HCT116 (cell line): ENCODE data around the gene HIRA. TPM values are rescaled to one million over a fixed set of nuclear protein-coding genes. Genes with fewer than 3 reads are reported as not detected.

Experiments
- ATAC-seq: fragments of 200-7000 bp; cut with Tn5 transposase; 2 replicates; pipeline ENCODE4 v1.9.1; 2020; ENCODE audit warnings: mild to moderate bottlenecking, moderate library complexity
- BruUV-seq: library from RNA; stranded (reverse); fragments of 400-500 nt; replicated peaks from 2 replicates; lab custom pipeline; 2021; lab: Mats Ljungman, UMichigan
- CTCF ChIA-PET: fragments of 300-600 bp; sonication (Branson Sonifier 250); formaldehyde crosslinking; loops from one replicate; lab custom pipeline; 2021; ENCODE audit warnings: antibody characterized with exemption; lab: Charles Lee
- POLR2A ChIA-PET: fragments of 300-600, 350-600 bp; sonication (Branson Sonifier 250); formaldehyde crosslinking; loops from one replicate; lab custom pipeline; 2021; ENCODE audit warnings: antibody characterized with exemption; lab: Charles Lee
- RAD21 ChIA-PET, 2 experiments: fragments of 300-600 bp; sonication (Branson Sonifier 250); formaldehyde crosslinking; loops; one replicate each; lab custom pipeline; 2023; ENCODE audit warnings: low total read pairs in 2 of 2; ENCODE audit not compliant: uncharacterized antibody in 2 of 2, unreplicated experiment in 2 of 2, low non-redundant PET in 1 of 2; lab: Charles Lee
- DNase-seq: peaks from one replicate; pipeline ENCODE4 v3.0.0-alpha.2; 2010; ENCODE audit warnings: low read depth, low spot score
- H2AFZ ChIP-seq: fragments of 200-600 bp; shearing (Covaris generic), sonication (generic); 2 replicates; pipeline ENCODE4 v1.6.1; 2017; ENCODE audit warnings: low read depth, mixed run types, mixed read lengths, antibody characterized with exemption, low read length; ENCODE audit not compliant: poor library complexity, severe bottlenecking
- H3K27ac ChIP-seq: 2 replicates; pipeline ENCODE4 v1.5.1; 2012; ENCODE audit warnings: low read depth, low read length
- H3K27me3 ChIP-seq: fragments of 200-600 bp; sonication (generic); 2 replicates; pipeline ENCODE4 v1.6.1; 2016; ENCODE audit warnings: mixed run types, low read length, mixed read lengths; ENCODE audit not compliant: insufficient read depth
- H3K36me3 ChIP-seq, 2 experiments: fragments of 200-500 bp in 1 of 2; fragments of 200-600 bp in 1 of 2; sonication (Bioruptor generic) in 1 of 2; sonication (generic) in 1 of 2; 2 replicates each; pipeline versions ENCODE4 v1.5.1 to v1.6.1; 2014 to 2016; ENCODE audit warnings: low read length in 2 of 2, inconsistent platforms in 1 of 2, mixed read lengths in 1 of 2, mixed run types in 1 of 2; ENCODE audit not compliant: insufficient read depth in 2 of 2, control insufficient read depth in 1 of 2
- H3K4me1 ChIP-seq, 2 experiments: fragments of 200-600 bp in 1 of 2; sonication (generic) in 1 of 2; 2 replicates each; pipeline versions ENCODE4 v1.5.1 to v1.6.1; 2012 to 2017; ENCODE audit warnings: low read length in 2 of 2, inconsistent platforms in 1 of 2, mild to moderate bottlenecking in 1 of 2, mixed read lengths in 1 of 2, mixed run types in 1 of 2, moderate library complexity in 1 of 2; ENCODE audit not compliant: insufficient read depth in 2 of 2, control insufficient read depth in 1 of 2
- H3K4me2 ChIP-seq: fragments of 200-600 bp; sonication (generic); 2 replicates; pipeline ENCODE4 v1.6.1; 2017; ENCODE audit warnings: mixed run types, low read length, mixed read lengths
- H3K4me3 ChIP-seq, 2 experiments: fragments of 200-600 bp in 1 of 2; sonication (generic) in 1 of 2; replicated peaks in 1 of 2; 2 replicates each; pipeline ENCODE4 v1.5.1; 2011 to 2016; ENCODE audit warnings: low read length in 2 of 2, control low read depth in 1 of 2, low read depth in 1 of 2, mild to moderate bottlenecking in 1 of 2, mixed read lengths in 1 of 2, mixed run types in 1 of 2
- H3K79me2 ChIP-seq: fragments of 200-600 bp; sonication (generic); 2 replicates; pipeline ENCODE4 v1.6.1; 2017; ENCODE audit warnings: mild to moderate bottlenecking, mixed run types, low read length, moderate library complexity, mixed read lengths; ENCODE audit not compliant: insufficient read depth
- H3K9ac ChIP-seq: fragments of 200-600 bp; sonication (generic); 2 replicates; pipeline ENCODE4 v1.6.1; 2016; ENCODE audit warnings: low read length, mixed read lengths
- H3K9me2 ChIP-seq: fragments of 200-600 bp; sonication (generic), shearing (Covaris generic); 2 replicates; pipeline ENCODE4 v1.6.1; 2017; ENCODE audit warnings: mixed run types, mild to moderate bottlenecking, moderate library complexity; ENCODE audit not compliant: insufficient read depth
- H3K9me3 ChIP-seq, 2 experiments: fragments of 200-500 bp in 1 of 2; fragments of 200-600 bp in 1 of 2; sonication (Bioruptor generic) in 1 of 2; sonication (generic) in 1 of 2; 2 replicates each; pipeline ENCODE4 v1.6.1; 2014 to 2017; ENCODE audit warnings: low read length in 2 of 2, mixed read lengths in 2 of 2, inconsistent platforms in 1 of 2, low read depth in 1 of 2, mild to moderate bottlenecking in 1 of 2, mixed run types in 1 of 2, moderate library complexity in 1 of 2; ENCODE audit not compliant: control insufficient read depth in 1 of 2, insufficient read depth in 1 of 2
- H4K20me1 ChIP-seq: fragments of 200-600 bp; sonication (generic), shearing (Covaris generic); 2 replicates; pipeline ENCODE4 v1.6.1; 2017; ENCODE audit warnings: mixed run types, mild to moderate bottlenecking, moderate library complexity; ENCODE audit not compliant: insufficient read depth
- FOSL1 ChIP-seq: IDR thresholded peaks from 2 replicates; pipeline ENCODE4 v1.6.1; 2012; ENCODE audit warnings: low read depth
- SP1 ChIP-seq: IDR thresholded peaks from 2 replicates; pipeline ENCODE4 v1.6.1; 2012; ENCODE audit warnings: low read depth
- ZNF274 ChIP-seq: fragments of 200-500 bp; sonication (Bioruptor generic); IDR thresholded peaks from 2 replicates; pipeline ENCODE4 v1.6.1; 2014; ENCODE audit warnings: mild to moderate bottlenecking, low read depth, low read length, inconsistent platforms
- intact Hi-C: fragments of 100-400 bp; cut with micrococcal nuclease; formaldehyde crosslinking; loops from 2 replicates; pipeline ENCODE4 v1.10.0; 2022
- total RNA-seq: library from RNA; stranded (reverse); gene quantifications from one replicate; pipeline ENCODE4 v1.2.1, GENCODE V29; 2021; ENCODE audit not compliant: unreplicated experiment

Gene HIRA
- total RNA-seq, 1 experiment from 2014 or later, result 30.6 TPM

GRCh38 chr22:19303785-19304184 lies 127.7 kb downstream of the HIRA start:
- ATAC-seq, result no peak
- no peaks in the 10 kb centered on the region for H3K36me3 ChIP-seq
- intact Hi-C loops, result no loop called here
- no TSS peak for BruUV-seq
- H2AFZ ChIP-seq, result no peak overlapping the region
- no peak overlapping the region for H3K4me2 ChIP-seq
- TF ChIP-seq ZNF274, result no peak
- no peak for TF ChIP-seq FOSL1
- H3K79me2 ChIP-seq, result no peaks in the 10 kb centered on the region
- no peaks in the 10 kb centered on the region for H3K9me2 ChIP-seq
- POLR2A ChIA-PET, result no interaction called here
- no peaks in the 10 kb centered on the region for H4K20me1 ChIP-seq
- no peak for DNase-seq
- H3K27me3 ChIP-seq, result no peaks in the 10 kb centered on the region
- H3K4me1 ChIP-seq, result no peaks in the 10 kb centered on the region
- CTCF ChIA-PET, result no interaction called here
- H3K9ac ChIP-seq, result no peak overlapping the region
- RAD21 ChIA-PET, result interaction anchor here in 1 of 2 experiments (0.7 kb wide), 1 partner anchor 15 kb away, joined by 3 read pairs; no protein-coding TSS in a partner anchor
- H3K27ac ChIP-seq, result no peak overlapping the region
- no peaks in the 10 kb centered on the region for H3K9me3 ChIP-seq
- no peak overlapping the region for H3K4me3 ChIP-seq

GRCh38 chr22:19295733-19296132 lies 135.8 kb downstream of the HIRA start:
- no peaks in the 10 kb centered on the region for H3K27me3 ChIP-seq
- no peaks in the 10 kb centered on the region for H3K9me3 ChIP-seq
- no peak overlapping the region for H3K27ac ChIP-seq
- H3K79me2 ChIP-seq, result no peaks in the 10 kb centered on the region
- intact Hi-C loops, result loop anchor here (5.0 to 10.0 kb wide), 2 partner anchors 182 to 419 kb away; partner anchors contain the start of genes CDC45, SEPTIN5 and UFD1
- no peak overlapping the region for H2AFZ ChIP-seq
- RAD21 ChIA-PET, result no interaction called here
- no peak overlapping the region for H3K9ac ChIP-seq
- POLR2A ChIA-PET, result no interaction called here
- H3K4me2 ChIP-seq, result no peak overlapping the region
- TF ChIP-seq ZNF274 (no peak), SP1 (no peak)
- no peaks in the 10 kb centered on the region for H3K36me3 ChIP-seq
- ATAC-seq (no peak), DNase-seq (no peak)
- H3K4me3 ChIP-seq, result no peak overlapping the region
- H3K4me1 ChIP-seq, result peaks cover 8 to 21% of the 10 kb centered on the region in 2 experiments
- H3K9me2 ChIP-seq, result no peaks in the 10 kb centered on the region
- no TSS peak for BruUV-seq
- H4K20me1 ChIP-seq, result no peaks in the 10 kb centered on the region
- CTCF ChIA-PET, result interaction anchor here (1.2 kb wide), 1 partner anchor 259 kb away, joined by 3 read pairs; no protein-coding TSS in a partner anchor
